Mesothelial cell of epicardium (in vitro differentiated cells): ENCODE results near the gene NUMB. TPM values are rescaled to one million over a fixed set of nuclear protein-coding genes. Genes with fewer than 3 reads are reported as not detected.

Experiments used
- DNase-seq, 2 experiments: peaks; one replicate each; pipeline ENCODE4 v3.0.0; 2021; ENCODE audit warnings: low spot score in 2 of 2; ENCODE audit not compliant: unreplicated experiment in 2 of 2
- H3K27ac Mint-ChIP-seq: 2 replicates; pipeline ENCODE4 v1.8.0; 2021; ENCODE audit warnings: mixed read lengths
- H3K27me3 Mint-ChIP-seq: 2 replicates; pipeline ENCODE4 v1.8.0; 2021; ENCODE audit warnings: low read depth, mixed read lengths
- H3K36me3 Mint-ChIP-seq: 2 replicates; pipeline ENCODE4 v1.8.0; 2021; ENCODE audit warnings: mixed read lengths
- H3K4me1 Mint-ChIP-seq: 2 replicates; pipeline ENCODE4 v1.8.0; 2021; ENCODE audit warnings: mixed read lengths
- H3K4me3 Mint-ChIP-seq: 2 replicates; pipeline ENCODE4 v1.8.0; 2021; ENCODE audit warnings: mild to moderate bottlenecking, moderate library complexity, mixed read lengths
- H3K9me3 Mint-ChIP-seq: 2 replicates; pipeline ENCODE4 v1.8.0; 2021; ENCODE audit warnings: mixed read lengths
- total RNA-seq: library from RNA; stranded (reverse); gene quantifications from 3 replicates; pipeline ENCODE4 v1.2.1, GENCODE V29; 2021
- TF ChIP-seq, protein P1 (sequence below): fragments of 200-600 bp; sonication (generic); IDR thresholded peaks from one replicate; pipeline ENCODE4 v1.5.0; 2021; ENCODE audit warnings: antibody characterized with exemption; ENCODE audit not compliant: unreplicated experiment

The NUMB gene
- total RNA-seq, 1 donor from 2014 or later = 88.0 TPM

DNA sequence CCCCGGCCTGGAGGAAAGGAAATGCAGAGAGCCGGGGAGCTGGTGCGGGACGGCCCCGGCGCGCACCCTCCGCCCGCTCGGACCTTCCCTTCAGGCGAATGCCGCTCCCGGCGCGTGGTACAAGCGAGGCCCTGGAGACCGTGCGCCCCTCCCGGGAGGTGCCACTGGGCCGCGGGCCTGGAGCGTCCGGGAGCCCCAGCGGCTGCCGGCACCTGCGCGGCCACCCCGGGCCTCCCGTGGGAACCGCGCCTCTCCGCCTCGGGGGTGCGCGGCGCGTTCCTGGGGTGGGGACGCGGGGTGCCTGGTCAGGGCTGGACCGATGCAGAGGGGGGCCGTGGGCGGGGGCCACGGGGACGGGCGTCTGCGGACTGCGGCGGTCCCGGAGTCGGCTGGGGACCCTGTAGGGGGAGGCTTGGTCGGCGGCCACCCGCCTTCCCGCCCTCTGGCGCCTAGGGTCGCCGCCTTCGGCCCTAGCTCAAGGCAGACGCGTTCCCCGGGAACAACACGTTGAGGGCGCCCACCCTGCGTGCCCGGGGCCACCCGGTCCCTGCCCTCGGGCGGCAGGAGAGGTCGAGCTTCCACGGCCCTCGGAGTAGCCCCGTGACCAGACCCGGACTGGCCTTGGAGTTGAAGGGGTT is 220.4 kb downstream of the NUMB start:
- TF ChIP-seq, protein P1, sequence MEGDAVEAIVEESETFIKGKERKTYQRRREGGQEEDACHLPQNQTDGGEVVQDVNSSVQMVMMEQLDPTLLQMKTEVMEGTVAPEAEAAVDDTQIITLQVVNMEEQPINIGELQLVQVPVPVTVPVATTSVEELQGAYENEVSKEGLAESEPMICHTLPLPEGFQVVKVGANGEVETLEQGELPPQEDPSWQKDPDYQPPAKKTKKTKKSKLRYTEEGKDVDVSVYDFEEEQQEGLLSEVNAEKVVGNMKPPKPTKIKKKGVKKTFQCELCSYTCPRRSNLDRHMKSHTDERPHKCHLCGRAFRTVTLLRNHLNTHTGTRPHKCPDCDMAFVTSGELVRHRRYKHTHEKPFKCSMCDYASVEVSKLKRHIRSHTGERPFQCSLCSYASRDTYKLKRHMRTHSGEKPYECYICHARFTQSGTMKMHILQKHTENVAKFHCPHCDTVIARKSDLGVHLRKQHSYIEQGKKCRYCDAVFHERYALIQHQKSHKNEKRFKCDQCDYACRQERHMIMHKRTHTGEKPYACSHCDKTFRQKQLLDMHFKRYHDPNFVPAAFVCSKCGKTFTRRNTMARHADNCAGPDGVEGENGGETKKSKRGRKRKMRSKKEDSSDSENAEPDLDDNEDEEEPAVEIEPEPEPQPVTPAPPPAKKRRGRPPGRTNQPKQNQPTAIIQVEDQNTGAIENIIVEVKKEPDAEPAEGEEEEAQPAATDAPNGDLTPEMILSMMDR = no peak
- Mint-ChIP-seq H3K27ac (no peak overlapping the region), H3K4me3 (peak overlapping the region; percentile 64), H3K36me3 (no peaks in the 10 kb centered on the region), H3K9me3 (no peaks in the 10 kb centered on the region), H3K4me1 (peaks cover 44% of the 10 kb centered on the region), H3K27me3 (peaks cover 87% of the 10 kb centered on the region)
- peak in 1 of 2 experiments; percentile 55 for DNase-seq

DNA sequence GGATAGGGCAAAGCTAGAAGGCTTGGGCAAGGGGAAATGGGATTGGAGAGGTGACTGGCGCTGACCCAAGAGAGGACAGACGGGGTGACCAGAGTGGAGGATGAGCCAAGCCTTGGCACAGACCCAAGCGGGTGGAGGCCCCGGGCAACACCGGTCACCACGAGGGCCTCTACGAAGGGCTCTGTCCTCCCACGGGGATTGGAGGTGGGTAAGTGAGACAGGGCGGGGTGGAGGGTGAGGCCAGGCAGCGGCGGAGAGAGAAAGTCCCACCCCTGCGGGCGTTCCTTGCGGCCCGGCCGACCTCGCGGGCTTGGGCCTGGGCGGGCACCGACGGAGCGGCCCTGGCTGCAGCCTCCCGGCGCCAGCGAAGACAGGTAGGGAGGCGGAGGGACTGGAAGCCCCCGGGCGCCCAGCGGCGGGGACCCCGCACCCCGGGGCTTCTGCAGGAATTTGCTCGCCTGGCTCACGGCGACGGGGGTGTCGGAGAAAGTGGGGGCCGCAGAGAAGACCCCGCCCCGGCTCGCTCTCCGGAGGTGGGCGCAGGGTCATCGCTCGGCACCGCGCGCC is 221.0 kb downstream of the NUMB start, which contains the start of gene PAPLN:
Gene PAPLN, plus strand, starts transcription at position 288 of the 567 bp plus-strand sequence. CDS start 2,273 bp downstream, outside the sequence.
- DNase-seq = no peak
- H3K27me3 Mint-ChIP-seq = peaks cover 88% of the 10 kb centered on the region
- no peaks in the 10 kb centered on the region for H3K9me3 Mint-ChIP-seq
- peak within 1 kb of the TSS; percentile 67 for H3K4me3 Mint-ChIP-seq
- H3K4me1 Mint-ChIP-seq = peaks cover 50% of the 10 kb centered on the region
- TF ChIP-seq, protein P1 = no peak
- H3K36me3 Mint-ChIP-seq = no peaks in the 10 kb centered on the region
- H3K27ac Mint-ChIP-seq = no peak within 1 kb of the TSS

DNA sequence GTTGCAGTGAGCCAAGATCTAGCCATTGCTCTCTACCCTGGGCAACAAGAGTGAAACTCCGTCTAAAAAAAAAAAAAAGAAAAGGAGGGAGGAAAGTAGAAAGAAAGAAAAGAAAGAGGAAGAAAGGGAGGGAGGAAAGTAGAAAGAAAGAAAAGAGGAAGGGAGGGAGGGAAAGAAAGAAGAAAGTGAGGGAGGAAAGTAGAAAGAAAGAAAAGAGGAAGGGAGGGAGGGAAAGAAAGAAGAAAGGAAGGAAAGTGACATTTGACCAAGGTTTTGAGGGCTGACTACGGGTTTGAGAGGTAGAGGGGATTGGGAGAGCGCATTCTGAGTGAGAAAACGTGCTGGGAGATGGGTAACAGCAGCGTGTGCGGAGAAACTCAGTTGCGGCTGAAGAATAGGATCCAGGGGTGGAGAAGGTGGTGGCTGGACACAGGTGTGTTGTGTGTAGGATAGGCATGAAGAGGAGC is 221.6 kb downstream of the NUMB start:
- Mint-ChIP-seq H3K4me1 (peaks cover 52% of the 10 kb centered on the region), H3K27ac (no peak overlapping the region), H3K27me3 (peaks cover 83% of the 10 kb centered on the region), H3K36me3 (no peaks in the 10 kb centered on the region), H3K9me3 (no peaks in the 10 kb centered on the region), H3K4me3 (peak overlapping the region; percentile 67)
- TF ChIP-seq, protein P1 = no peak
- DNase-seq = no peak

DNA sequence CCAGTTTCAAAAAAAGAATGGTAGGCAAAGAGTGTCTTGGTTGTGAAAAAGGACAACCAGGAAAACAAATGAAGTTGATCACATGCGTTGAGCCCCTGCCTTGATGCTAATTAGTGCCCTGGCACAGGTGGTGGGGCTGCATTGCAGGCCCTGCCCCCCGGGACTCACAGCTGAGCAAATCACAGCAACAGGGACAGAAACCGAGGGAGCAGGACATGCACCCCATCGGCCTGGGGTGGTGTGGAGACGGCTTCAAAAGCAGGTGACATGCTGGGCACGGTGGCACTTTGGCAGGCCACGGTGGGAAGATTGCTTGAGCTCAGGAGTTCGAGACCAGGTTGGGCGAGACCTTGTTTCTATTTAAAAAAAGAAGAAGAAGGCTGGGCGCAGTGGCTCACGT is 222.2 kb downstream of the NUMB start:
- Mint-ChIP-seq H3K27me3 (peaks cover 77% of the 10 kb centered on the region), H3K9me3 (no peaks in the 10 kb centered on the region), H3K27ac (no peak overlapping the region), H3K36me3 (no peaks in the 10 kb centered on the region), H3K4me1 (peaks cover 53% of the 10 kb centered on the region), H3K4me3 (peak overlapping the region; percentile 67)
- TF ChIP-seq, protein P1 = no peak
- no peak for DNase-seq

DNA sequence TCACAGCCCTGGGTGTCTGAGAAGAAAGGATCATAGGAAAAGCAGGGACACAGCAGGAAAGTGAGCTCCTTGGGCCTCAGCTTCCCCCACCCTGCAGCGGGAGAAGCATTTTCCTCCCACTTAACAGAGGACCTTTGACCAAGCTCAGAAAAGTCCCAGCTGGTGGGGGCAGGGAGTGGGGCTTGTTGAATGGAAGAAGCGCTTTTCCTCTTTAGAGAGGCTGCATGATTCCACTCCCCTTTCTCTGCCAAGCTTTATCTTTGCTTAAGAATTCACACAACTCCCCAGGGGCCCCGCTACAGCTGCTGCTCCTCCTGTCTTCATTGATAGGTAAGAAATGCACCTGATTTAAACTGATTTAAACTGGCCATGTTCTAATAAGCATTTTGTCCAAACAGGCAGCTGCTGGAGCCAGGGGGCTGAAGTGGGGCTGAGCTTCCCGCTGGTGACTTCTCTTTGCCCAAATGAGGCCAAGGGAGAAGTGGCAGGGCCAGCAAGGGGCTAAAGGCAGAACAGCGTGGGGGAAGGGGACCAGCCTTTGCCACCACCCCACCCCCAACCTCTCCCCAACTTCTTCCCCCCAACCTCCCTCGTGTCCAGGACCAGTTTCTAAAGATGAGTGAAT is 222.7 kb downstream of the NUMB start:
- Mint-ChIP-seq H3K4me1 (peaks cover 53% of the 10 kb centered on the region), H3K4me3 (peak overlapping the region; percentile 67), H3K27ac (no peak overlapping the region), H3K36me3 (no peaks in the 10 kb centered on the region), H3K27me3 (peaks cover 72% of the 10 kb centered on the region), H3K9me3 (no peaks in the 10 kb centered on the region)
- no peak for DNase-seq
- TF ChIP-seq, protein P1 = no peak
